GM18526 (cell line): ENCODE results near the gene NHLRC4.

Experiments
- POLR2A ChIP-seq: IDR thresholded peaks from 3 replicates; pipeline ENCODE4 v1.6.1; 2011; ENCODE audit not compliant: insufficient read length; ENCODE audit errors: extremely low read depth

The NHLRC4 gene

DNA sequence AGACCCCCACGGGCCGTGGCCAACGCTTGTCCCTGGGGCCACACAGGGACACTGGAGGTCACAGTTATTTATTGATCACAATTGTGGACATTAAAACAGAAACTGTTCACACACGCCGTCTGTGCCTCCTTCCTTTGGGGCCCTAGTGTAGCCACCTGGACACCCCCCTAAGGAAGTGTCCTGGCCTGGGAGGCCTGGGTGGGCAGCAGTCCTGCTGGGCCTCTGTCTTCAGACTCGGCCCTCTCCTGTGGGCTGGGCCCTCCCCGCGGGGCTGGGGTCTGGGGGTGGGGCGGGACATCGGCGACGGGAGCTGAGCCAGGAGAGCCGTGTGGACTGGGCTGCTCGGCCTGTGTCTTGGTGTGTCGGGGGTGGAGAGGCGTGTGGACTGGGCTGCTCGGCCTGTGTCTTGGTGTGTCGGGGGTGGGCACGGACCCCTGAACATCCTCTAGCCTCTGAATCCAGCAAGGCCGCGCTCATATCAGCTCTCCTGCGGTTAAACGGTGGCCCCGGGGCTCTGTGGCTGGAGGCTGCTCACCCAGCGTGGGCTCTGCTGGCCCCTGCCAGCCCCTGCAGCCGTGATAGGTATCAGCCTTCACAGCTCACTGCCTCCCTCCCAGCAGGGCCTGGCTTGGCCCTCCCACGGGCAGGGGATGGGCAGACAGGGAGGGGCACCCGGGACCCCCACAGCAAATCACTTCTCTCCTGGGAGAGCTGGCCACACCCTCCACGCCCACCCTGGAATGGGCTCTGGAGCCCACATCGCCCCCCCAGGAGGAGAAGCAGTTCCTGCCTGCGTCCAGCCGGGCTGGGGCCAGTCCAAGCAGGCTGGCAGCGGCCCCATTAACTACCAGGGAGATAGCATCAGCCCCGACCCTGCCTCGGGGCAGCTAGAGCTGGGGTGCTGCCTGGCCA is 1.1 kb upstream of the NHLRC4 start:
- TF ChIP-seq POLR2A = no peak

DNA sequence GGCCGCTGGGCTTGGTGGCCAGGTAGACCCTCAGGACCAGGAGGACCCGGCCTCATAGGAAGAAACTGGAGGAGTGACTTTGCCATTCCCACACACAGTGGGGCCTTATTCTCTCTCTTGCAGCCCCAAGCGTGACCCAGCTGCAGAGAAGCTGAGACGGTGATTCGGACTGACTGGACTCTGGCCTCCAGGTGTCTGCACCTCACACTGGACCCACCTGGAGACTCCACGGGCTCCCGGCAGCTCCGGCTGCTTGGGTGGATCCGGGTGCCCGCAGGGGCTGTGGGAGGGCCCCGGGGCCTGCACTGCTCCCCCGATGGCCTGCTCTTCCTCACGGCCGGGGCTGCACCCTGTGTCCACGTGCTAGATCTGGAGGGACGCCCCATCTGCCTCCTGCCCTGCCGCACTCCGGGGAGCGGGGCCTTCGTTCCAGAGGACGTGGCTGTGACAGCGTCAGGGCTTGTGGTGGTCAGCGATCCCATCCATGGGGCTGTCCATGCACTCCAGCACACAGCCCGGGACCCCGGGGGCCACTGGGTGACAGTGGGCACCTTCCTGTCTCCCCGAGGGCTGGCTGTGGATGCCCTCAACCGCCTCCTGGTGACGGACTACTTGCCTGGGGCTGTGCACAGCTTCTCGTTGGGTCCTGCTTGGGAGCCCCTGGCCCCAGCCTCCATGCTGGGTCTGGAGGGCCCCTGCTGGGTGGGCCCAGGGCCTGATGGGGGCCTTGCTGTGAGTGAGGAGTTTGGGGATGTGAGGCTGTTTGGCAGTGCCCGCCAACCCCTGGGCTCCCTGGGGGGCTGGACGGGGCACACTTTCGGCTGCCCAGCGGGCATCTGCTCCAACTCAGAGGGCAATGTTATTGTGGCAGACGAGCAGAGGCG is 810 bp downstream of the NHLRC4 start:
- TF ChIP-seq POLR2A = no peak

GRCh38 chr16:568401-569258 is 1.8 kb downstream of the NHLRC4 start:
- TF ChIP-seq POLR2A = no peak

- TF ChIP-seq POLR2A = peak; percentile 32
Observed at GRCh38 chr16:569445-570254, 2.8 kb downstream of the NHLRC4 start, which contains the start of gene PIGQ. Gene PIGQ, plus strand, starts transcription at chr16:569968. Its CDS starts 4,107 bp downstream, at chr16:574075.

DNA sequence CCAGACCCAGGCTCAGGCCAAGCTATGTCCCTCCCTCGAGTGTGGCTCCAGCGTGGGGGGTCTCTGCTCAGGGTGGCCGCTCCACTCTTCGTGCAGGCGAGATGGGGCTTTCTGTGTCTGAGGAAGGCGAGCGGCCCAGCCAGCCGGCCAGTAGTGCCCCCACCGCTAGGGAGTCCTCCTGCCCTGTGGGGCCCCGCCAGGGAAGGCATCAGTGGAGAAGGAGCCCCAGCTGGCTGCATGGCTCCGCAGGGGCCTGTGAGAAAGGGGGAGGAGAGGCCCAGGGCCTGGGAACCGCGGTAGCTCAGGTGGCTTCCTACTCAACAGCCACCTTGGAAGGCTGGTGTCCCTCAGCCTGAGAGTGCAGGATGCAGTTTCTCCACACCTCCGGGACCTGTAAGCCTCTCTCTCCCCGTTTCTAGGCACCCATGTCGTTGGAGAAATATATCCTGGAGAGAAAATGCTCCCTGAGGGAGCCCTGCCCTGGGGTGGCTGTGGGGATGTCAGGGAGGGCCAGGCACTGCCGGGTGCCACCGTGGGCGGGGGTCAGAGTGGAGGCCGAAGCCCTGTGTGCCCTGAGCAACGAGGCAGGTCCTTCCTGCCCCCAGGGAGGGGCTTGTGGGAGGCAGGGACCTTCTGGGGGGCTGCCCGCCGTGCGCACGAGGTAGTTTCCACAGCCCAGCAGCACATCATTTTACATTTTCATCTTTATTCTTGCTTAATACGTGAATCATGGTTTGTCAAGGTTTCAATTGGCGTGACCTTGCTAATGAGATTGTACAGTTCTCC is 6.3 kb downstream of the NHLRC4 start:
- no peak for TF ChIP-seq POLR2A

GRCh38 chr16:574021-574760 is 7.4 kb downstream of the NHLRC4 start:
- no peak for TF ChIP-seq POLR2A

DNA sequence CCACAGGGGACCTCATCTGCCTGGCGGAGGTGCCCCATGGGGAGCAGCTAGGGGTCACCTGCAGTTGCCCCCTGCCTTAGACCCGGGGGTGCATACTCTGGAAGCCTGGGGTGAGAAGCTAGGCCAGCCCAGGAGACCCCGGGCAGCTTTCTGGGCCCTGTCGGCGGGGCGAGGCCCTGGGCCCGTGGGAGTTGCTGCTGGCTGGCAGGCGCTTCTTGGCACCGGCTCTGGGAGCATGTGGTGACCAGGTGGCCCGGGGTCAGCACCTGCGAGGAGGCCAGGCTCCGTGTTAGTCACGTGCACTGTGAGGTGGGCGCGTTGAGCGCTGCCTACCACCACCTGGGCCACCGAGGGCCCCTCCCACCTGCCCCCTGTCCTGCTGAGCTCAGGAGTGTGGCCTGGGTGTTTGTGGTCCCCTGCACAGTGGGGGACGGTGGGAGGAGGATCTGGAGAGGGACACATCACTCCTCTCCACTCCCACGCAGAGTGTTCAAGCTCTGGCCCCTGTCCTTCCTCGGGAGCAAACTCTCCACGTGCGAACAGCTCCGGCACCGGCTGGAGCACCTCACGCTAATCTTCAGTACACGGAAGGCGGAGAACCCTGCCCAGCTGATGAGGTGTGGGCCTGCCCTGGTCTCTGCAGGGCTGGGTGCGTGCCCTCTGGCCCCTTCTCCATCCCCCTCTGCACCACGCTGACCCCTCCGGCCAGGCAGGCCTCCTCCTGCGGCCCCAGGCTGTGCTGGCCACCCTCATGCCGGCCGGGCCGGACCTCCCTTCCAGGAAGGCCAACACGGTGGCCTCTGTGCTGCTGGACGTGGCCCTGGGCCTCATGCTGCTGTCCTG is 8.8 kb downstream of the NHLRC4 start:
- TF ChIP-seq POLR2A = no peak

DNA sequence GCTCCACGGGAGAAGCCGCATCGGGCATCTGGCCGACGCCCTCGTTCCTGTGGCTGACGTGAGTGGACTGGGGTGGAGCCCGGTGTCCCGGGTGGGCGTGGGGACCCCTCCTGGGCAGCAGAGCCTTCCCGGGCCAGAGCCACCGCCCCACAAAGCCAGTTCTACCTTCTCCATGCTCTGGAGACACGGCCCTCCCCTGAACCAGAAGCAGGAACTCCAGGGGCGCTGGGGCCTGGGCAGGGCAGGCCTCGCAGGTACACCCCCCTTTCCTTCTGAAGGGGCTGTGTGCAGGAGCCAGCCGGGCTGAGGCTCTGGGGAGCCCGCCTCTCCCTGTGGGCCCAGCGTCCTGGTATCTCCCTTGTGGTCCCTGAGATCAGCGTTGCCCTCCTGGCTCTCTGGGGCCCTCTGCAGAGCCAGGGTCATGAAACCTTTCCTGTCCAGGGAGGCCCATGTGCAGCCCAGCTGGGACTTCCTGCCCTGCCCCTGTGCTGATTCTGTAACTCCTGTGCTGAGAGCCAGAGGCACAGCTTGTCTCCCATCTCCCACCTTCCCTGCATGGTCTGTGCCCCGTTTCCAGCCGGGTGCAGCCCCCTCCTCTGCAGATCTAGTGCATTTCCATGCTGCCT is 9.5 kb downstream of the NHLRC4 start:
- TF ChIP-seq POLR2A = no peak

GRCh38 chr16:576823-577201 is 10.0 kb downstream of the NHLRC4 start:
- TF ChIP-seq POLR2A = no peak

- TF ChIP-seq POLR2A = no peak
Observed at GRCh38 chr16:577796-578195, 11.0 kb downstream of the NHLRC4 start.

DNA sequence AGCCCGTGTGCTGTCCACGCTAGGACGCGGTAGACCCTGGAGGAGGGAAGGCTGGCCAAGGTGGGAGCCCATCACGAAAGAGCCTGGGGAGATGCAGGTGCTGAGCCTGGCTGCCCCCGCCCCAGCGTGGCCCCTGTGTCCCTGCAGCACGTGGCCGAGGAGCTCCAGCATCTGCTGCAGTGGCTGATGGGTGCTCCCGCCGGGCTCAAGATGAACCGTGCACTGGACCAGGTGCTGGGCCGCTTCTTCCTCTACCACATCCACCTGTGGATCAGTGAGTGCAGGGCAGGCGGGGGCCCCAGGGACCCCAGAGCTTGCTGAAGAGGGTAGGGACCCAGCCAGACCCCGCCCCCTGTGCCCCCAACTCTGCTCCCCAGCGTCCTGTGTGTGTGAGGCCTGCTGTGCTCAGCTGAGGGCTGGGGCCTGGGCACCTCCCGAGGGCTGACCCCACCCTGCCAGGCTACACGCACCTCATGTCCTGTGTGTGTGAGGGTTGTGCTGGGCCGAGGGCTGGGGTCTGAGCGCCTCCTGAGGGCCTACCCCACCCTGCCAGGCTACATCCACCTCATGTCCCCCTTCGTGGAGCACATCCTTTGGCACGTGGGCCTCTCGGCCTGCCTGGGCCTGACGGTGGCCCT is 11.5 kb downstream of the NHLRC4 start:
- no peak for TF ChIP-seq POLR2A
